HepG2 (cell line): Measurements from ENCODE around the gene CASTOR1. TPM values are rescaled to one million over a fixed set of nuclear protein-coding genes. Genes with fewer than 3 reads are reported as not detected.
A peak's percentile ranks its signal among the peaks of the same experiment; 100 is the strongest.

Experiments used
- BHLHE40 ChIP-seq: IDR thresholded peaks from 2 replicates; pipeline ENCODE4 v1.6.1; 2011; ENCODE audit warnings: low read length, improper control_type of control experiment
- CBX5 ChIP-seq: sonication (generic); formaldehyde crosslinking; IDR thresholded peaks from 2 replicates; pipeline ENCODE4 v1.4.0; 2020; ENCODE audit warnings: missing genetic modification reagents, borderline replicate concordance
- CENPT ChIP-seq: sonication (generic); formaldehyde crosslinking; IDR thresholded peaks from 2 replicates; pipeline ENCODE4 v1.8.0; 2022; ENCODE audit warnings: low read depth, mild to moderate bottlenecking, moderate library complexity, missing genetic modification reagents
- CENPX ChIP-seq: sonication (generic); formaldehyde crosslinking; IDR thresholded peaks from 2 replicates; pipeline ENCODE4 v1.9.0; 2021; ENCODE audit warnings: mild to moderate bottlenecking, missing genetic modification reagents, moderate library complexity
- FOXJ3 ChIP-seq: sonication (generic); formaldehyde crosslinking; IDR thresholded peaks from 2 replicates; pipeline ENCODE4 v1.4.0; 2020; ENCODE audit warnings: missing genetic modification reagents, mild to moderate bottlenecking, borderline replicate concordance
- FOXO1 ChIP-seq: sonication (generic); formaldehyde crosslinking; IDR thresholded peaks from 2 replicates; pipeline ENCODE4 v1.4.0; 2020; ENCODE audit warnings: missing genetic modification reagents
- KDM2A ChIP-seq: sonication (generic); formaldehyde crosslinking; IDR thresholded peaks from 2 replicates; pipeline ENCODE4 v1.4.0; 2020; ENCODE audit warnings: low read depth, missing genetic modification reagents, borderline replicate concordance
- KLF6 ChIP-seq: IDR thresholded peaks from 2 replicates; pipeline ENCODE4 v1.8.0; 2016; ENCODE audit warnings: missing biosample characterization, missing genetic modification reagents
- MYC ChIP-seq: sonication (generic); formaldehyde crosslinking; IDR thresholded peaks from 2 replicates; pipeline ENCODE4 v1.9.0; 2021; ENCODE audit warnings: missing genetic modification reagents, borderline replicate concordance
- PHB2 ChIP-seq: fragments of 450-650 bp; IDR thresholded peaks from 2 replicates; pipeline ENCODE4 v1.6.1; 2018; ENCODE audit not compliant: partially characterized antibody
- RBM39 ChIP-seq: fragments of 200-400 bp; formaldehyde crosslinking; IDR thresholded peaks from one replicate; pipeline ENCODE4 v1.6.1; 2018; ENCODE audit warnings: antibody characterized with exemption, mild to moderate bottlenecking, low read depth, low read length; ENCODE audit not compliant: poor library complexity, severe bottlenecking
- SMAD3 ChIP-seq: sonication (generic); formaldehyde crosslinking; IDR thresholded peaks from 2 replicates; pipeline ENCODE4 v1.4.0; 2020; ENCODE audit warnings: missing genetic modification reagents
- SOX13 ChIP-seq, 3 experiments: fragments of 450-650 bp in 1 of 3; sonication (generic) in 1 of 3; formaldehyde crosslinking in 1 of 3; IDR thresholded peaks in 2 of 3; conservative IDR thresholded peaks in 1 of 3; 2 replicates each; pipeline versions ENCODE4 v1.5.0 to v1.6.1; 2016 to 2020; ENCODE audit warnings: antibody characterized with exemption in 1 of 3, mild to moderate bottlenecking in 1 of 3, missing compliant biosample characterization in 1 of 3, missing genetic modification reagents in 1 of 3, moderate library complexity in 1 of 3
- SSRP1 ChIP-seq: IDR thresholded peaks from 2 replicates; pipeline ENCODE4 v1.6.1; 2016; ENCODE audit warnings: control low read depth
- THYN1 ChIP-seq: sonication (generic); formaldehyde crosslinking; IDR thresholded peaks from 2 replicates; pipeline ENCODE4 v1.8.1; 2023; ENCODE audit warnings: low read depth, mild to moderate bottlenecking, moderate library complexity, missing genetic modification reagents, borderline replicate concordance
- ZBTB20 ChIP-seq: sonication (generic); formaldehyde crosslinking; IDR thresholded peaks from 2 replicates; pipeline ENCODE4 v1.8.1; 2023; ENCODE audit warnings: missing genetic modification reagents, low read depth, mild to moderate bottlenecking, borderline replicate concordance
- ZFY ChIP-seq: sonication (generic); formaldehyde crosslinking; IDR thresholded peaks from 2 replicates; pipeline ENCODE4 v1.4.0; 2020; ENCODE audit warnings: missing genetic modification reagents
- ZNF12 ChIP-seq: sonication (generic); formaldehyde crosslinking; IDR thresholded peaks from 2 replicates; pipeline ENCODE4 v1.5.0; 2020; ENCODE audit warnings: missing genetic modification reagents
- ZNF382 ChIP-seq: sonication (generic); formaldehyde crosslinking; IDR thresholded peaks from 2 replicates; pipeline ENCODE4 v1.5.0; 2020; ENCODE audit warnings: missing genetic modification reagents, mild to moderate bottlenecking, borderline replicate concordance
- ZNF883 ChIP-seq: sonication (generic); formaldehyde crosslinking; IDR thresholded peaks from 2 replicates; pipeline ENCODE4 v1.5.1; 2020; ENCODE audit warnings: mild to moderate bottlenecking, missing genetic modification reagents; ENCODE audit errors: not compliant biosample characterization
- ZSCAN29 ChIP-seq: sonication (generic); formaldehyde crosslinking; conservative IDR thresholded peaks from 2 replicates; pipeline ENCODE4 v1.4.0; 2020; ENCODE audit warnings: mild to moderate bottlenecking, missing genetic modification reagents
- polyA plus RNA-seq, 8 experiments: library from polyadenylated mRNA; depleted of rRNA in 3 of 8; stranded (reverse) in 7 of 8; unstranded in 1 of 8; fragments of >200 nt; fragmentation: Illumina TruSeq in 4 of 8; extraction: Trizol in 4 of 8; gene quantifications; 2 replicates each; pipeline versions ENCODE4 v1.2.1 to v1.2.3, GENCODE V29; 2011 to 2016; ENCODE audit warnings: low read depth in 4 of 8, missing spikeins in 1 of 8, mixed read lengths in 1 of 8; ENCODE audit not compliant: insufficient read depth in 1 of 8
- total RNA-seq, 5 experiments: library from RNA; depleted of rRNA; stranded (reverse); fragments of >200 nt; fragmentation: Illumina TruSeq; extraction: Trizol; gene quantifications; 2 replicates each; pipeline ENCODE4 v1.2.3, GENCODE V29; 2016; ENCODE audit warnings: low read depth in 1 of 5
- TF ChIP-seq, protein P1 (sequence below): IDR thresholded peaks from 2 replicates; pipeline ENCODE4 v1.6.1; 2016
- TF ChIP-seq, protein P2 (sequence below): sonication (generic); formaldehyde crosslinking; IDR thresholded peaks from 2 replicates; pipeline ENCODE4 v1.8.0; 2022; ENCODE audit warnings: mild to moderate bottlenecking, missing genetic modification reagents, borderline replicate concordance
- TF ChIP-seq, protein P3 (sequence below): sonication (generic); formaldehyde crosslinking; IDR thresholded peaks from 2 replicates; pipeline ENCODE4 v1.9.0; 2021; ENCODE audit warnings: missing genetic modification reagents, borderline replicate concordance

Gene CASTOR1
- total and polyA plus RNA-seq, 2 of the 13 experiments (the other 11 are each of a cell fraction or from before 2014, with no cell fraction given): 2.6 to 4.4 TPM

DNA sequence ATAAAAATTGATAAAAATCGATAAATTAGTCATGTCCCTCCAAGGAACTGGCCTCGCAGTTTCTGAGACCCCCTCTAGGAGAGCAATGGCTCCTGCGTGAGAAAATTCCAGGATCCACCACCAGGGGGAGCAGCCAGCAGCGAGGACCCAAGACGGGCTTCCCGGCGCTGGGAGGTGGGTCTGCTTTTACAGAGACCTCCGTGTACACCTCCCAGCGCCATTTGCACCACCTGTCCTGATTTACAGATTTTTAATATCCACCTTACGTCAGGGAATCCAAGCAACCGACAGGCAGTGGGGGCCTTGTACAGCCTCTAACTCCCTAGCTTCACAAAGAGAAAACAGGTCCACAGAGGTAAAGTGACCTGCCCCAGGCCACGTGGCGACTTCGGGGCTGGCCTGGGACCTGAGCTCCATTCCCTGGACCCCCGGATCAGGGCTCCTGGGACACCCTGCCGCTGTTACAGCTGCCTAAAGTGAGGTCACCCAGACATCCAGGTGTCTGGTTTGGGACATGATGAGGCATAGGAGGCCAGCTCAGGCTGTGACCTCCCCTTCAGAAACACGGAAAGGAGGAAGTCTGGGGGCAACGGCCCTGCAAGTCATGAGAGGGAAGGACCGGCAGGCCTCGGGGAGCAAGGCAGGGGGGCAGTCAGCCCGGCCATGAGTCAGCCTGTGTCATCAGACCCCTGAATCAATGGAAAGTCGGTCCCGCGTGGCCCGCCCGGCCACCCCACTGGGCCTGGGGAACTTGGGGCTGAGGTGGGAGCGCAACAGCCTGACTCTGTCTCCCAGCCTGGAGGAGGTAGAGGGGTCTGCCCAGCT, 26.2 kb downstream of the CASTOR1 start (continued):
- TF ChIP-seq FOXJ3 (CRISPR knock-in tag) (no peak), SSRP1 (CRISPR knock-in tag) (no peak), ZBTB20 (CRISPR knock-in tag) (no peak), MYC (CRISPR knock-in tag) (peak; percentile 40; the same call in 1 of the 2 replicates), ZNF12 (no peak), SOX13 (IDR thresholded peaks at IDR 0.05) (no peak), SOX13 (CRISPR knock-in tag; conservative IDR thresholded peaks at IDR 0.05 in 1 of 2, IDR thresholded peaks at IDR 0.05 in 1 of 2) (0 out of 4 replicates have a peak, but pooled peaks of 1 of the 2 experiments have one; percentile 25), THYN1 (no peak), BHLHE40 (no peak), CBX5 (CRISPR knock-in tag) (0 out of 2 replicates have a peak, but pooled peaks have one; percentile 24), ZNF382 (CRISPR knock-in tag) (no peak), CENPX (CRISPR knock-in tag) (no peak), PHB2 (no peak), FOXO1 (CRISPR knock-in tag) (no peak), ZNF883 (CRISPR knock-in tag) (no peak), CENPT (CRISPR knock-in tag) (no peak), ZFY (CRISPR knock-in tag) (peak; percentile 25; the same call in 1 of the 2 replicates), KDM2A (CRISPR knock-in tag) (peak; percentile 77; the same call in 1 of the 2 replicates), RBM39 (peak; percentile 39), KLF6 (no peak), ZSCAN29 (CRISPR knock-in tag) (no peak), SMAD3 (CRISPR knock-in tag) (peak; percentile 25; the same call in 1 of the 2 replicates)
- TF ChIP-seq, protein P1, sequence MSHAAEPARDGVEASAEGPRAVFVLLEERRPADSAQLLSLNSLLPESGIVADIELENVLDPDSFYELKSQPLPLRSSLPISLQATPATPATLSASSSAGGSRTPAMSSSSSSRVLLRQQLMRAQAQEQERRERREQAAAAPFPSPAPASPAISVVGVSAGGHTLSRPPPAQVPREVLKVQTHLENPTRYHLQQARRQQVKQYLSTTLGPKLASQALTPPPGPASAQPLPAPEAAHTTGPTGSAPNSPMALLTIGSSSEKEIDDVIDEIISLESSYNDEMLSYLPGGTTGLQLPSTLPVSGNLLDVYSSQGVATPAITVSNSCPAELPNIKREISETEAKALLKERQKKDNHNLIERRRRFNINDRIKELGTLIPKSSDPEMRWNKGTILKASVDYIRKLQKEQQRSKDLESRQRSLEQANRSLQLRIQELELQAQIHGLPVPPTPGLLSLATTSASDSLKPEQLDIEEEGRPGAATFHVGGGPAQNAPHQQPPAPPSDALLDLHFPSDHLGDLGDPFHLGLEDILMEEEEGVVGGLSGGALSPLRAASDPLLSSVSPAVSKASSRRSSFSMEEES (CRISPR knock-in tag): no peak
- TF ChIP-seq, protein P2, sequence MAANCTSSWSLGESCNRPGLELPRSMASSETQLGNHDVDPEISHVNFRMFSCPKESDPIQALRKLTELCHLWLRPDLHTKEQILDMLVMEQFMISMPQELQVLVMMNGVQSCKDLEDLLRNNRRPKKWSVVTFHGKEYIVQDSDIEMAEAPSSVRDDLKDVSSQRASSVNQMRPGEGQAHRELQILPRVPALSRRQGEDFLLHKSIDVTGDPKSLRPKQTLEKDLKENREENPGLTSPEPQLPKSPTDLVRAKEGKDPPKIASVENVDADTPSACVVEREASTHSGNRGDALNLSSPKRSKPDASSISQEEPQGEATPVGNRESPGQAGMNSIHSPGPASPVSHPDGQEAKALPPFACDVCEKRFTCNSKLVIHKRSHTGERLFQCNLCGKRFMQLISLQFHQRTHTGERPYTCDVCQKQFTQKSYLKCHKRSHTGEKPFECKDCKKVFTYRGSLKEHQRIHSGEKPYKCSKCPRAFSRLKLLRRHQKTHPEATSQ (CRISPR knock-in tag): no peak
- TF ChIP-seq, protein P3, sequence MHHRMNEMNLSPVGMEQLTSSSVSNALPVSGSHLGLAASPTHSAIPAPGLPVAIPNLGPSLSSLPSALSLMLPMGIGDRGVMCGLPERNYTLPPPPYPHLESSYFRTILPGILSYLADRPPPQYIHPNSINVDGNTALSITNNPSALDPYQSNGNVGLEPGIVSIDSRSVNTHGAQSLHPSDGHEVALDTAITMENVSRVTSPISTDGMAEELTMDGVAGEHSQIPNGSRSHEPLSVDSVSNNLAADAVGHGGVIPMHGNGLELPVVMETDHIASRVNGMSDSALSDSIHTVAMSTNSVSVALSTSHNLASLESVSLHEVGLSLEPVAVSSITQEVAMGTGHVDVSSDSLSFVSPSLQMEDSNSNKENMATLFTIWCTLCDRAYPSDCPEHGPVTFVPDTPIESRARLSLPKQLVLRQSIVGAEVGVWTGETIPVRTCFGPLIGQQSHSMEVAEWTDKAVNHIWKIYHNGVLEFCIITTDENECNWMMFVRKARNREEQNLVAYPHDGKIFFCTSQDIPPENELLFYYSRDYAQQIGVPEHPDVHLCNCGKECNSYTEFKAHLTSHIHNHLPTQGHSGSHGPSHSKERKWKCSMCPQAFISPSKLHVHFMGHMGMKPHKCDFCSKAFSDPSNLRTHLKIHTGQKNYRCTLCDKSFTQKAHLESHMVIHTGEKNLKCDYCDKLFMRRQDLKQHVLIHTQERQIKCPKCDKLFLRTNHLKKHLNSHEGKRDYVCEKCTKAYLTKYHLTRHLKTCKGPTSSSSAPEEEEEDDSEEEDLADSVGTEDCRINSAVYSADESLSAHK (CRISPR knock-in tag): no peak
